HepG2 (cell line): ENCODE measurements around the gene GIPC3. TPM values are rescaled to one million over a fixed set of nuclear protein-coding genes. Genes with fewer than 3 reads are reported as not detected.

Experiments used
- ATF4 ChIP-seq, 2 experiments: fragments of 450-650 bp in 1 of 2; sonication (generic) in 1 of 2; formaldehyde crosslinking; IDR thresholded peaks; 2 replicates each; pipeline versions ENCODE4 v1.5.0 to v1.8.0; 2020 to 2022; ENCODE audit warnings: mild to moderate bottlenecking in 1 of 2, missing genetic modification reagents in 1 of 2
- BCLAF1 ChIP-seq: fragments of 450-650 bp; IDR thresholded peaks from 2 replicates; pipeline ENCODE4 v1.6.1; 2017; ENCODE audit warnings: mild to moderate bottlenecking
- CAMTA2 ChIP-seq: sonication (generic); formaldehyde crosslinking; IDR thresholded peaks from 2 replicates; pipeline ENCODE4 v1.4.0; 2020; ENCODE audit warnings: mild to moderate bottlenecking, missing genetic modification reagents, borderline replicate concordance
- CBX1 ChIP-seq: IDR thresholded peaks from one replicate; pipeline ENCODE4 v1.6.1; 2016; ENCODE audit warnings: antibody characterized with exemption, low read depth
- CHD2 ChIP-seq: IDR thresholded peaks from 2 replicates; pipeline ENCODE4 v1.6.1; 2011; ENCODE audit warnings: low read depth, low read length, improper control_type of control experiment
- DNMT3B ChIP-seq: conservative IDR thresholded peaks from 2 replicates; pipeline ENCODE4 v1.6.1; 2016; ENCODE audit warnings: missing biosample characterization, control low read depth
- GLI4 ChIP-seq: sonication (generic); formaldehyde crosslinking; IDR thresholded peaks from 2 replicates; pipeline ENCODE4 v1.5.1; 2020; ENCODE audit warnings: missing genetic modification reagents, mild to moderate bottlenecking, moderate library complexity, borderline replicate concordance
- IKZF4 ChIP-seq: sonication (generic); formaldehyde crosslinking; IDR thresholded peaks from 2 replicates; pipeline ENCODE4 v1.5.1; 2020; ENCODE audit warnings: borderline replicate concordance, mild to moderate bottlenecking, low read depth, missing genetic modification reagents; ENCODE audit errors: not compliant biosample characterization
- IRF9 ChIP-seq: sonication (generic); formaldehyde crosslinking; IDR thresholded peaks from 2 replicates; pipeline ENCODE4 v1.8.0; 2022; ENCODE audit warnings: missing genetic modification reagents, mild to moderate bottlenecking, borderline replicate concordance
- NRL ChIP-seq: sonication (generic); formaldehyde crosslinking; IDR thresholded peaks from 2 replicates; pipeline ENCODE4 v1.5.0; 2020; ENCODE audit warnings: missing genetic modification reagents, mild to moderate bottlenecking, moderate library complexity, borderline replicate concordance
- REL ChIP-seq: sonication (generic); formaldehyde crosslinking; conservative IDR thresholded peaks from 2 replicates; pipeline ENCODE4 v1.8.0; 2022; ENCODE audit warnings: mild to moderate bottlenecking, missing genetic modification reagents, moderate library complexity
- RXRB ChIP-seq: IDR thresholded peaks from 2 replicates; pipeline ENCODE4 v1.6.1; 2016; ENCODE audit warnings: borderline replicate concordance, missing genetic modification reagents, missing compliant biosample characterization
- SIX1 ChIP-seq: sonication (generic); formaldehyde crosslinking; IDR thresholded peaks from 2 replicates; pipeline ENCODE4 v1.4.0; 2020; ENCODE audit warnings: missing genetic modification reagents, borderline replicate concordance
- ZBTB10 ChIP-seq: sonication (generic); formaldehyde crosslinking; IDR thresholded peaks from 2 replicates; pipeline ENCODE4 v1.4.0; 2020; ENCODE audit warnings: missing genetic modification reagents, borderline replicate concordance
- ZBTB20 ChIP-seq: sonication (generic); formaldehyde crosslinking; IDR thresholded peaks from 2 replicates; pipeline ENCODE4 v1.8.1; 2023; ENCODE audit warnings: missing genetic modification reagents, low read depth, mild to moderate bottlenecking, borderline replicate concordance
- ZNF232 ChIP-seq: sonication (generic); formaldehyde crosslinking; IDR thresholded peaks from 2 replicates; pipeline ENCODE4 v1.4.0; 2020; ENCODE audit warnings: missing genetic modification reagents, borderline replicate concordance
- ZNF337 ChIP-seq: sonication (generic); formaldehyde crosslinking; IDR thresholded peaks from 2 replicates; pipeline ENCODE4 v1.5.1; 2020; ENCODE audit warnings: missing genetic modification reagents, low read depth, mild to moderate bottlenecking, borderline replicate concordance
- ZNF547 ChIP-seq: sonication (generic); formaldehyde crosslinking; IDR thresholded peaks from 2 replicates; pipeline ENCODE4 v1.5.1; 2020; ENCODE audit warnings: mild to moderate bottlenecking, missing genetic modification reagents
- ZNF773 ChIP-seq: sonication (generic); formaldehyde crosslinking; IDR thresholded peaks from 2 replicates; pipeline ENCODE4 v1.4.0; 2020; ENCODE audit warnings: missing genetic modification reagents, borderline replicate concordance
- ZNF788 ChIP-seq: sonication (generic); formaldehyde crosslinking; IDR thresholded peaks from 2 replicates; pipeline ENCODE4 v1.5.0; 2020; ENCODE audit warnings: mild to moderate bottlenecking, missing genetic modification reagents, borderline replicate concordance
- polyA plus RNA-seq, 8 experiments: library from polyadenylated mRNA; depleted of rRNA in 3 of 8; stranded (reverse) in 7 of 8; unstranded in 1 of 8; fragments of >200 nt; fragmentation: Illumina TruSeq in 4 of 8; extraction: Trizol in 4 of 8; gene quantifications; 2 replicates each; pipeline versions ENCODE4 v1.2.1 to v1.2.3, GENCODE V29; 2011 to 2016; ENCODE audit warnings: low read depth in 4 of 8, missing spikeins in 1 of 8, mixed read lengths in 1 of 8; ENCODE audit not compliant: insufficient read depth in 1 of 8
- total RNA-seq, 5 experiments: library from RNA; depleted of rRNA; stranded (reverse); fragments of >200 nt; fragmentation: Illumina TruSeq; extraction: Trizol; gene quantifications; 2 replicates each; pipeline ENCODE4 v1.2.3, GENCODE V29; 2016; ENCODE audit warnings: low read depth in 1 of 5

GIPC3 gene
- total and polyA plus RNA-seq, 2 of the 13 experiments (the other 11 are each of a cell fraction or from before 2014, with no cell fraction given), result 0.05 TPM; not detected in 1

GRCh38 chr19:3572132-3572854 lies 13.0 kb upstream of the GIPC3 start (continued):
- no peak for TF ChIP-seq ZNF337 (CRISPR knock-in tag)
- TF ChIP-seq RXRB (CRISPR knock-in tag), result no peak
- no peak for TF ChIP-seq ZNF773
- no peak for TF ChIP-seq IKZF4
- no peak for TF ChIP-seq CAMTA2 (CRISPR knock-in tag)
- TF ChIP-seq BCLAF1, result no peak
- TF ChIP-seq GLI4, result no peak
- no peak for TF ChIP-seq REL
- TF ChIP-seq DNMT3B (CRISPR knock-in tag), result no peak
- TF ChIP-seq CHD2, result no peak
- no peak for TF ChIP-seq IRF9 (CRISPR knock-in tag)
- TF ChIP-seq ZNF788 (CRISPR knock-in tag), result no peak
- no peak for TF ChIP-seq ZBTB10 (CRISPR knock-in tag)
- no peak for TF ChIP-seq ATF4 (CRISPR knock-in tag; IDR thresholded peaks at IDR 0.05)
- TF ChIP-seq CBX1, result no peak
- no peak for TF ChIP-seq SIX1 (CRISPR knock-in tag)
- TF ChIP-seq ZNF232, result no peak
- no peak for TF ChIP-seq ZNF547 (CRISPR knock-in tag)
- TF ChIP-seq ZBTB20 (CRISPR knock-in tag), result no peak
- no peak for TF ChIP-seq NRL
